WTC11 (cell line): Measurements from ENCODE around the gene LRRC72.

Experiments
- CREB1 ChIP-seq: sonication (generic); formaldehyde crosslinking; IDR thresholded peaks from 2 replicates; pipeline ENCODE4 v1.8.0; 2023; ENCODE audit warnings: mild to moderate bottlenecking, missing genetic modification reagents
- CTCF ChIP-seq: fragments of 200-600 bp; IDR thresholded peaks from 2 replicates; pipeline ENCODE4 v1.8.0; 2022; ENCODE audit warnings: antibody characterized with exemption
- HMGXB4 ChIP-seq: sonication (generic); formaldehyde crosslinking; IDR thresholded peaks from 2 replicates; pipeline ENCODE4 v1.8.1; 2023; ENCODE audit warnings: mild to moderate bottlenecking, moderate library complexity, missing genetic modification reagents
- MAX ChIP-seq: sonication (generic); formaldehyde crosslinking; IDR thresholded peaks from 2 replicates; pipeline ENCODE4 v1.8.0; 2022; ENCODE audit warnings: mild to moderate bottlenecking, missing genetic modification reagents
- NFYB ChIP-seq: sonication (generic); formaldehyde crosslinking; conservative IDR thresholded peaks from 2 replicates; pipeline ENCODE4 v1.8.0; 2022; ENCODE audit warnings: low read depth, missing genetic modification reagents
- SP1 ChIP-seq: sonication (generic); formaldehyde crosslinking; conservative IDR thresholded peaks from 2 replicates; pipeline ENCODE4 v1.8.1; 2022; ENCODE audit warnings: missing genetic modification reagents
- TEAD1 ChIP-seq: sonication (generic); formaldehyde crosslinking; IDR thresholded peaks from 2 replicates; pipeline ENCODE4 v1.8.0; 2022; ENCODE audit warnings: mild to moderate bottlenecking, missing genetic modification reagents
- ZBTB21 ChIP-seq: sonication (generic); formaldehyde crosslinking; IDR thresholded peaks from 2 replicates; pipeline ENCODE4 v1.8.1; 2023; ENCODE audit warnings: mild to moderate bottlenecking, missing genetic modification reagents, borderline replicate concordance

DNA sequence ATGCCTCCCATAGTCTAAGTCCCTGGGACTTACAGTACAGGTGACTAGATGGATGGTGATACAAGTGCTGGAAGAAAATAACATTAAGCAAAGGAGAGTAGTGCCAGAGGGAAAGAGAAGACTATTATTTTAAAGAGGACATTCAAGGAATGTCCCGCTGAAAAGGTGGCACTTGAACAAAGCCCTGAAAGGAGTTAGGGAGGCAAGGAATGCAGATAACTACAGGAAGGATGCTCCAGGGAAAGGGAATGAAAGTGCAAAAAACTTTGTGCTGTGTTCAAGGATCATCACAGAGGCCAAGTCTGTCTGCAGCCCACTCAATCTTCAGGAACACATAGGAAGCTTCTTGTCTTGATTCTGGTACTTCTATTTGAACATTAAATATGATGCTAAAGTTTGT lies 104.0 kb downstream of the LRRC72 start:
- no peak for TF ChIP-seq CTCF
- no peak for TF ChIP-seq HMGXB4 (CRISPR knock-in tag)
- no peak for TF ChIP-seq CREB1 (CRISPR knock-in tag)
- no peak for TF ChIP-seq NFYB
- no peak for TF ChIP-seq MAX (CRISPR knock-in tag)
- no peak for TF ChIP-seq SP1 (CRISPR knock-in tag)
- no peak for TF ChIP-seq TEAD1 (CRISPR knock-in tag)
- TF ChIP-seq ZBTB21 (CRISPR knock-in tag): no peak
